ENCODE results near the gene ITGB2.

GRCh38 chr21:44905016-44905727 is 15.5 kb downstream of the ITGB2 start:
- no peak for TF ChIP-seq CTCF (conservative IDR thresholded peaks at IDR 0.05; ENCODE audit: low read depth, low read length)
- no peak for TF ChIP-seq EZH2 (IDR thresholded peaks at IDR 0.05; ENCODE audit: low read length, unreplicated experiment)
- TF ChIP-seq EZH2phosphoT487 (IDR thresholded peaks at IDR 0.05; ENCODE audit: borderline replicate concordance, low read length), result no peak
